ENCODE results near the gene ADAMTS16. TPM values are rescaled to one million over a fixed set of nuclear protein-coding genes. Genes with fewer than 3 reads are reported as not detected.

Gene ADAMTS16
- total and polyA plus RNA-seq, 9 of the 15 experiments (the other 6 are each of a cell fraction or from before 2014, with no cell fraction given): not detected

DNA sequence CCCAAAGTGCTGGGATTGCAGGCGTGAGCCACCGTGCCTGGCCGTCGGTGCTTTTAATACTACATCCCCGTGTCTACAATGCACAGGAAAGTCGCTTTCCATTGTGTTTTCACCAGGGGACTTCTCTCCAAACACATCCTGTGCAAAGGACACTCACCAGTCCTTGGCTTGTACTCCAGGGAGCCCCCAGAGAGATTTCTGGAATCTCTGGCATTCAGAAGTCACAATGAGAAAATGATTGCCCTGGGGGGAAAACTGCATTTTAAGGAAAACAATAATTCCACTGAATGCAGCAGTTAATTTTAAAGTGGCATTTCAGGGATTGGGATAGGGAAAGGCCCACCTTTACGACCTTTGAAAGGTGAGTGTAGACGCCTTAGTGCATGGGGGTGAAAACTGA is 112.0 kb downstream of the ADAMTS16 start:
- Histone ChIP-seq H3K27me3 (ENCODE audit: control insufficient read depth in 2 of 2, insufficient read depth in 2 of 2, low read length in 2 of 2) (no peaks in the 10 kb centered on the region), H3K9ac (ENCODE audit: insufficient read depth in 1 of 2, low read depth in 2 of 2, low read length in 2 of 2) (no peak overlapping the region), H3K4me1 (replicated peaks in 1 of 2; ENCODE audit: control insufficient read depth in 2 of 2, insufficient read depth in 2 of 2, low read length in 2 of 2) (no peaks in the 10 kb centered on the region), H3K36me3 (ENCODE audit: control insufficient read depth, insufficient read depth, low read length) (no peaks in the 10 kb centered on the region), H4K20me1 (replicated peaks; ENCODE audit: control insufficient read depth, insufficient read depth, low read length) (no peaks in the 10 kb centered on the region), H3K4me2 (ENCODE audit: insufficient read depth, low read length) (no peak overlapping the region), H3K79me2 (ENCODE audit: control insufficient read depth, insufficient read depth, low read length) (no peaks in the 10 kb centered on the region), H3K9me1 (ENCODE audit: control insufficient read depth, insufficient read depth, low read length) (no peaks in the 10 kb centered on the region), H3K4me3 (no peak overlapping the region), H3K9me3 (replicated peaks; ENCODE audit: control insufficient read depth, insufficient read depth, low read depth, low read length) (no peaks in the 10 kb centered on the region), H2AFZ (ENCODE audit: low read depth, low read length) (no peak overlapping the region), H3K27ac (ENCODE audit: extremely low read depth, low read depth, low read length) (no peak overlapping the region)
- TF ChIP-seq, protein P1, sequence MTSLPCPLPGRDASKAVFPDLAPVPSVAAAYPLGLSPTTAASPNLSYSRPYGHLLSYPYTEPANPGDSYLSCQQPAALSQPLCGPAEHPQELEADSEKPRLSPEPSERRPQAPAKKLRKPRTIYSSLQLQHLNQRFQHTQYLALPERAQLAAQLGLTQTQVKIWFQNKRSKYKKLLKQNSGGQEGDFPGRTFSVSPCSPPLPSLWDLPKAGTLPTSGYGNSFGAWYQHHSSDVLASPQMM (CRISPR knock-in tag; IDR thresholded peaks at IDR 0.05): no peak
- no peak for TF ChIP-seq MIER1 (IDR thresholded peaks at IDR 0.05; ENCODE audit: low read depth)
- no peak for TF ChIP-seq RHOXF2B (CRISPR knock-in tag; conservative IDR thresholded peaks at IDR 0.05)
- TF ChIP-seq, protein P2, sequence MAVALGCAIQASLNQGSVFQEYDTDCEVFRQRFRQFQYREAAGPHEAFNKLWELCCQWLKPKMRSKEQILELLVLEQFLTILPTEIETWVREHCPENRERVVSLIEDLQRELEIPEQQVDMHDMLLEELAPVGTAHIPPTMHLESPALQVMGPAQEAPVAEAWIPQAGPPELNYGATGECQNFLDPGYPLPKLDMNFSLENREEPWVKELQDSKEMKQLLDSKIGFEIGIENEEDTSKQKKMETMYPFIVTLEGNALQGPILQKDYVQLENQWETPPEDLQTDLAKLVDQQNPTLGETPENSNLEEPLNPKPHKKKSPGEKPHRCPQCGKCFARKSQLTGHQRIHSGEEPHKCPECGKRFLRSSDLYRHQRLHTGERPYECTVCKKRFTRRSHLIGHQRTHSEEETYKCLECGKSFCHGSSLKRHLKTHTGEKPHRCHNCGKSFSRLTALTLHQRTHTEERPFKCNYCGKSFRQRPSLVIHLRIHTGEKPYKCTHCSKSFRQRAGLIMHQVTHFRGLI (CRISPR knock-in tag; IDR thresholded peaks at IDR 0.05): no peak
- TF ChIP-seq ZNF274 (IDR thresholded peaks at IDR 0.05; ENCODE audit: borderline replicate concordance, low read depth, low read length): no peak
- TF ChIP-seq ZNF146 (CRISPR knock-in tag; IDR thresholded peaks at IDR 0.05; ENCODE audit: unreplicated experiment): no peak
- no peak for TF ChIP-seq SMARCE1 (IDR thresholded peaks at IDR 0.05)
- TF ChIP-seq LEF1 (IDR thresholded peaks at IDR 0.05): no peak
- no peak for FAIRE-seq
- ChIA-PET CTCF (ENCODE audit: low intra/inter-chr PET ratio) (no interaction called here), POLR2A (no interaction called here)
- DNase-seq (ENCODE audit: extremely low read depth in 1 of 4, low spot score in 3 of 4): no peak
- intact Hi-C loops (cut with micrococcal nuclease) (no loop called here), in situ Hi-C loops (cut with MboI) (no loop called here)
- no peak for ATAC-seq
- 0% methylated on average over 8 of the region's 8 CpGs for WGBS (ENCODE audit: insufficient coverage, low coverage, missing lambda C conversion rate)
- BruUV-seq (replicated peaks): no TSS peak
